Measurements from ENCODE around the gene SPATA31D3.
"Not testable (repeated sequence)": the region's sequence is repeated elsewhere in the genome, so short reads cannot be mapped to it uniquely, and the experiment has no call there.

Gene SPATA31D3

GRCh38 chr9:81974764-81975163, 31.5 kb downstream of the SPATA31D3 start:
- H3K4me3 ChIP-seq: no peak overlapping the region
- no peak overlapping the region for H3K27ac ChIP-seq

GRCh38 chr9:81976351-81976750, 33.1 kb downstream of the SPATA31D3 start:
- no peak overlapping the region for H3K4me3 ChIP-seq

GRCh38 chr9:81979196-81979595, 35.9 kb downstream of the SPATA31D3 start:
- H3K4me3 ChIP-seq: no peak overlapping the region
- no peak overlapping the region for H3K27ac ChIP-seq

More at GRCh38 chr9:81976351-81976750, 33.1 kb downstream of the SPATA31D3 start:
- no peak overlapping the region for H3K27ac ChIP-seq

GRCh38 chr9:81980568-81980967, 37.3 kb downstream of the SPATA31D3 start:
- Histone ChIP-seq H3K4me3 (no peak overlapping the region), H3K27ac (no peak overlapping the region)

- no peak overlapping the region for H3K27ac ChIP-seq
- no peak overlapping the region for H3K4me3 ChIP-seq
Measured at GRCh38 chr9:81981883-81982282, 38.6 kb downstream of the SPATA31D3 start.

GRCh38 chr9:81984928-81985327, 41.6 kb downstream of the SPATA31D3 start:
- Histone ChIP-seq H3K4me3 (no peak overlapping the region), H3K27ac (no peak overlapping the region)

GRCh38 chr9:81986051-81986450, 42.8 kb downstream of the SPATA31D3 start:
- H3K4me3 ChIP-seq: no peak overlapping the region
- H3K27ac ChIP-seq: no peak overlapping the region

- H3K27ac ChIP-seq, H3K4me3 ChIP-seq: not testable (repeated sequence)
Measured at GRCh38 chr9:81988472-81988871, 45.2 kb downstream of the SPATA31D3 start, which contains the start of gene SPATA31D1. SPATA31D1 (plus strand) TSS chr9:81988772; CDS start chr9:81988819, 47 bp downstream.

- no peak overlapping the region for H3K27ac ChIP-seq
- no peak overlapping the region for H3K4me3 ChIP-seq
Measured at GRCh38 chr9:81989700-81990099, 46.4 kb downstream of the SPATA31D3 start.

GRCh38 chr9:81993656-81994055, 50.4 kb downstream of the SPATA31D3 start:
- no peak overlapping the region for H3K27ac ChIP-seq
- no peak overlapping the region for H3K4me3 ChIP-seq
